CD4-positive, alpha-beta T cell treated with Interleukin-1 beta for 1 hour (primary cell): Measurements from ENCODE around the gene IL17B.

Source experiments
- DNase-seq, 2 donors: peaks; one replicate each; pipeline ENCODE4 v3.0.0-alpha.2; 2020 to 2022

Gene IL17B

DNA sequence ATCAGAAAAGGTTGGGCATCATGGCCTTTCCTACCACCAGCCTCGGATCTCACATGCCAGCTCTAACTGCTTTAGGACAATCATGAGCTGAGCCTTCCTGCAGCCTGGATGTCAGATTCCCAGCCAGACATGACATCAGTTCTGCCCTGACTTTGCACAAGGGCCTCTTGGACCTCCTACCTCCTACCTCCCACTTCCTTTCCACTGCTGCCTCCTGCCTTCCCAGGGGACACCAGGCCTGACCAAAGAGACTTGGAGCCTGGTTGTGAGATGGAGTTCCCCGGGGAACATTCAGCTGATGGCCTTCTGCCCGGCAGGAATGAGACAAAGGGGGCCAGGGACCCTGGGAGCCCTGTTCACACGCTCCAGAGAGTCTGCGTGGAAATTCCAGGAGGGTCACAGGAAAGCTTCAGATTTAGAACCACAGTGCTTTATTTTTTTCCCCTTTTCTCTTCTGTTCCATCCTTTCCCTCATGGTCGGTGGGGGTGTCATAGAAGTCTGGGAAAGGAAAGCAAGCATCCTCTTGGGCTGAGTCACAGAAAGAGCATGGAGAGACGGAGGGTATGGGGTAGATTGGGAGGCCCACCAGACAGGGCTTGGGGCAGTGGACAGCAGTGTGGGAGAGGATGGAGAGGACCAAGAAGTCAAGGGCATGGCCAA lies 35.4 kb upstream of the IL17B start:
- no peak for DNase-seq

DNA sequence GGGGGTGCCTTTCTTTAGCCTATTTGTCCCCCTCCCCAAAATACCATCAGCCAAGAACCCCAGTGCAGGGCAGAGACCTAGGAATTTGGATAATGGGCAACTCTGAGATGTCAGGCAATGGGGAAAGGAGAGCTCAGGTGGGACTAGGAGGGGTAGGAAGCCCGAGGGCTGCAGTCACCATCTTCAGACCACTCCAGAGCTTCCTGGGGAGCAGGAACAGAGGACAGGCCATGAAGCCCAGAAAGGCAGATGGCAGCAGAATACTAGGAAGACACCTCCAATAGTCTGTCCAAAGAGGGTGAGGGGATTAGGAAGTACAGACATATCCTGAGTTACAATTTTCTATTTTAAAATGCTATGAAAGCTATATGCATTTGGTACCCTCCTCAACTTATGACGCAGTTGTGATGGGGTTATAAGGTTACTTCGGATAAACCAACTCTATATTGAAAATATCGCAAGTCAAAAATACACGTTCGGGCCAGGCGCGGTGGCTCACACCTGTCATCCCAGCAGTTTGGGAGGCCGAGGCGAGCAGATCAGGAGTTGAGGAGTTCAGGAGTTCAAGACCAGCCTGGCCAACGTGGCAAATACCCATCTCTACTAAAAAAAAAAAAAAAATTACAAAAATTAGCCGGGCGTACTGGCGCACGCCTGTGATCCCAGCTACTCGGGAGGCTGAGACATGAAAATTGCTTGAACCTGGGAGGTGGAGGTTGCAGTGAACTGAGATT lies 34.6 kb upstream of the IL17B start:
- DNase-seq: no peak

DNA sequence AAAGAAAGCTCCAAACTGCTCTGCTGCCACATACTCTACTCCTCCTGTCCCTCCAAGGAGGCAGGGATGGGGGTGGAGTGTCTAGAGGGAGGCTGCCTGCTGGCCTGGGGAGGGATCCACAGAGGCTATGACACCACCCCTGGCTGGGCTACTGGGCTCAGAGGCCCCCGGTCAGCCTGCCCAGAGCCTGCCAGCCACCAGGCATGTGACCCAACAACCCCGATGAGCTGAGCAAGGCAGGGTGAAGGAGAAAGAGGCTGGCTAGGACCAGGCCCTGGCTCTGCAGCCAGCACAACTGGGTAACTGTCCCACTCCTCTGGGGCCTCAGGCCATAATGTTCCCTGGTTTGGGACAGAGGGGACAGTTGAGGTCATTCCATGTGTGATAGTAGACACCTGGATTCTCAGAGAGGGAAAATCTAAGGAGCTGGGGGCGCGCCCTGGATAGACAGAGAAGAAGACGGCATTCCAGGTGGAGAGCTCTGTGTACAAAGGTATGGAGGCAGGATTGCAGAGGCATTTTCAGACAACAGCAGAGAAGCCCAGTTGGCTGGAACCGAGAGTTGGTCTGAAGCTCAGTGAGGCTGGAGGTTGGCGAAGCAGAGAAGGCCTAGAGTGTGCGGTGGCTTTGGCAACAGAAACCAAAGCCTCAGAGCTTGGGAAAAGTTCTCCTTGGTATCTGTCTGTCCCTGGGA lies 33.8 kb upstream of the IL17B start:
- DNase-seq: no peak

DNA sequence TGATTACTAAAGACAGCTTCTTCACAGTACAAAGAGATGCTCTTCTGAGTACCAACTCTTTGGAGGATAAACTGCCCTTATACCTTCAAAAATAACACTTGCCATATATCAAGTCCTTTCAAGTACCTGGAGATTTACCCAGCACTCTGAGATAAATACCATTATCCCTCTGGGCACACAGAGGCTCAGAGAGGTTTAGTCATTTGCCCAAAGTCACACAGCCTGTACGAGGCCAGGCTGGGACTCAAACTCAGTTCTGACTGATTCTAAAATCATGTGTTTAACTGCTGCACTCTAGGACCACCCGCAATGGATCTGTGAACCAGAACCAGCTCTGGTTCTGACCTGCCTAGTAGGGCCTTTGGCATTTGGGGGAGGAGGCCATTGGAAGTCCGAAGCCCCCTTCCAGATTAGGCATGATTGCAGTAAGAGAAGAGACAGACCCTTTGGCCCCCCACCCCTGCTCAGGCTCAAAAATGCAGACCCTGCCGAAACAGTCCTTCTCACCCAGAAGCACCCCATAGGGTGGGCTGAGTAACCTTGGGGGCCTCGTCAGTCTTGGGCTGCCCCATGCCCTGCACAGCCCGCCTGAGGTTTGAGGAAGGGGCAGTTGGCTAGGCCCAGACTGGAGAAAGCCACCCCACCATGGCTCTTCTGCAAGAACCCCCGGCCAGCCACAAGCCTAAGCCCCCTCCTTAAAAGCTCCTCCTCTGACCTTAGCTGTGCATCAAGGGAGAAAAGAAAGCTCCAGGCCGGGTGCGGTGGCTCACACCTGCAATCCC lies 32.8 kb upstream of the IL17B start:
- no peak for DNase-seq

DNA sequence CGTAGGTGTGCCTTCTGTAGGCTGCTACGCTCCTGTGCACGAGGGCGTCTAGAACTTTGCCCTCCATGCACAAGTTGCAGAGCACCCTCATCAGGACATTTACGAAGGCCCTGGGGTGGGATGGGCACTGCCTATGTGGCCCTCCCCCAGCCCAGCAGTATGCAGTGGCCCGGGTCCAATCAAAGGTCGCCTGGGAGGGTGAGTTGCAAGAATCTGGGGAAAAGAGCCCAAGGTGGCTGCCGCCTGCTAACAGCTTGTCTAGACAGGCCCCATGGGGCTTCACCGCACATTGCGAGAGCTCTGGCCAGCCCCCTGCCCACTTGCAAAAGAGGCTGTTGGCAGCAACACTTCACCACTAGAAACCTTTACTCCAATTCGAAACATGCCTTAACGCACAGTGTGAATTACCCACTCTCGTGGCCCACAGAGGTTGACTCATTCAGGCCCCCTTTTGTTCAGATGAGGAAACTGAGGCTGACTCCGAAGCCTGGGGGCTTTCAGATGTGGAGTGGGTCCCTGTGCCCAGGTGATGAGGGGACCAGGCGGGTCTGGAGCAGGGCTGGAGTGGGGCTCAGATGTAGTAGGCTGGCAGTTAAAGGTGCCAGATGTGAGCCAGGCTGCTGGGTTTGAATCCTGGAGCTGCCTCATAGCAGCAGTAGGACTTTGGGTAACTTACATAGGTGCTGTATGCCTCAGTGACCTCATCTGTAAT lies 31.8 kb upstream of the IL17B start:
- DNase-seq: no peak

DNA sequence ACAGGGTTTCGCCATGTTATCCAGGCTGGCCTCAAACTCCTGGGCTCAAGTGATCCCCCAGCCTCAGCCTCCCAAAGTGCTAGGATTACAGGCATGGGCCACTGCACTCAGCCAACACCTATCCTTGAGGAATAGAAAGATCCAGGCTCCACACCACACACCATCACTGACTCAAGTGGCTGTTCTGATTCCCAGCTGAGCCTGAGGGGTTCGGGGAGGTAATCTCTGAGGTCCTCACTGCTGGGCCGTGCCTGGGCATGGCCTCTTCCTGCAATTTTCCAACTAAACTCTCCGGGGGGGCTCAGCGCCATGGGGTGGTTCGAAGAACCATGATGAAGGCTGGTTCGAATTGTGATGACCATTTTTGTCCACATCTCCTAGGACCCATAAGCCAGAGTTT lies 31.0 kb upstream of the IL17B start:
- no peak for DNase-seq

DNA sequence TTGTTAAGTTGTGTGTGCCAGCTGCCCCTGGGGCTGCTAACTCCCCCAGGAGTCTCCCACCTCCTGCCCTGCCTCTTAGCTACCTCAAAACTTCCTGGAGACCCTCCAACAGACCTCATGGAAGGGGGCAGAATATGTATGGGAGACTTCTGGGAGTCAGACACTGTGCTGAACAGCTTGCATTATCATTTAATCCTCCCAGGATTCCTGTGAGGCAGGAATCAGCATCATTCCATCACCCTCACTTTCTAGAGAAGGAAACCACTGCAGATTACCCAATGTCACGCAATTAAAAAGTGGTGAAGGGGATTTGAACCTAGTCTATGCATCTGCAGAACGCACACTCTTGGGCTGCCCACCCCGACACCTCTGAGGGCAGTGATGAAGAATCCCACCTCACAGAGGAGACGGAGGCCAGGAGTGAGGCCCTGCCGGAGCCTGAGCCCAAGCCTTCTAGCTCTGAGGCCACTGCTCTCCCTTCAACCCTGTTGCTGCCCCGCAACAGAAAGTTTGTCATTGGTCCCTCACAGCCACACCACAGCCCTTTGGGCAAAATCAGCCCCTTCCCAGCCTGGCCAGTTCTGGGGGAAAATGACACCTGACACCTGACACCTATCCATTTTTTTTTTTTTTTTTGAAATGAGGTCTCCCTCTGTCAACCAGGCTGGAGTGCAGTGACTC lies 30.3 kb upstream of the IL17B start:
- no peak for DNase-seq

DNA sequence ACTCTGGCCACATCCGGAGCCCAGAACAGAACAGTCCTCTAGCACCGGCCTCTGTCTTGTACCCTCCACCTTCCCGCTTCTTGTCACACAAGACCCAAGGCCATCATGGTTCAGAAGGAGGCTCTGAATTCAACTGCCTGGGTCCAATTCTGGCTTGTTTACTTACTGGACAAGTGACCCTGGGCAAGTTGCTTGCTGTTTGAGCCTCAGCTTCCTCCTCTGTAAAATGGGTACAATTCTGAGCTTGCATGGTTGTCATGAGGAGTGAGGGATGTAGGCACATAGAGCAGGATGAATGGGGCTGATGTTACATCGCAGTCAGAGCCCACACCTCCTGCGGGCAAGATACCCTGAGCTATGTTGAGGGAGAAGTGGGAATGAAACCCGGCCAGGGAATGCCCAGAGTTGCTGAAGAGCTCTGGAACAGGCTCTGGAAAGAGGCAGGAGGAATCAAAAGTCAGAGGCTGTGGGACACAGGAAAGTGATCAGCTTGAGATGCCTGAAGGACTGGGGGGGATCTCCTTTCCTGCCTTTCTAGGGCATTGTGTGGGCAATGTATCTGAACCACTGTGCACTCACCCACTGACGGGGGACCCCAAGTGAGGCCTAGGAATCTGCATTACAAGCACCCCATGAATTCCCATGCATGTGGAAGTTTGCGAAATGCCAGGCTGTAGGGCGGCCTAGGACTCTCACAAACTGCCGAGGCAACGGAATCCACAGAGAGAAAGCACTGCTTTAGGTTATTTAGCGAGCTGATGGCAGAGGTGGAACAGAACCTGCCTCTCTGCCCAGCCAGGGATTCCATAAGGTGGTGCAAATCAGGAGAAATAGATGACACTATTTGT lies 29.4 kb upstream of the IL17B start:
- no peak for DNase-seq

DNA sequence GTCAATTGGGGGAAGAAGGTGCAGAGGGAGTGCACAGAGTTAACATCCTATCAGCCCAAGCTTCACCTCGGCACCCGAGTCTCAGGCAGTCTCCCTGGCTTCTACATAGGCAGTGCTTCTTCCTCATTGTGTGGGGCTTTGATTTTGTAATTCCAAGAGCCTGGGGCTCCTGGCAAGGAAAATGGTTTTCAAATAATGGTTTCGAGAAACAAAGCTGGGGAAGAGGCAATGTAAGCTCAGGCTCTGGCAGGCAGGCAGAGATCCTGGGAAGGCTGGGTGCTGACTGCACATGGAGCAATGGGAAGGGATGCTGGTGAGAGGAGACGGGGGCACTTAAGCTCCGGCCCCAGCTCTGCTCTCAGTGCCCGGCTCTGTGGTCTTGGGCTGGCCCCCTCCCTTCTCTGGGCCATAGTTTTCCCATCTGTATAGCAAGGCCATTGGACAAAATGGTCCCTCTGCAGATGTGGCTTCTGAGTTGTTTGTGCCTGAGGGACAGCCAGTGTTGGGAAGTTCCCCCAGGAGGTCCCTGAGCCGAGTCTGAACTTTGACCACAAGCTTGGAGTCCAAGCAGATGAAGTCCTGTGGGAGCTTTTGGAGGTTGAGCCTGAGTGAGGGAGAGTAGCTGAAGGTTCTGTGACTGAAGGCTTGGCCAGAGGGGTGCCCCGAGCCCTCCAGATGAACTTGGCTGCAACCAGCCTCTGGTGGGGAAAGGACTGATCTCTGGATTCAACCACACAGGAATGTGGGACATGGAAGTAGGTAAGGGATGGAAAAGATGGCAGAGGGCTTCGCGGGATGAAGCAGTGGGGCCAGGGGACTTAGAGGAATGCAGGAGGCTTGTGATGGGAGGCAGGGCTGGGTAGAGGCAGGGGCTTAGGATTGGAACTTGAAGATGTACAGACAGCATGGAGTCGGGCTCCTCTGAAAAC lies 28.5 kb upstream of the IL17B start:
- no peak for DNase-seq

DNA sequence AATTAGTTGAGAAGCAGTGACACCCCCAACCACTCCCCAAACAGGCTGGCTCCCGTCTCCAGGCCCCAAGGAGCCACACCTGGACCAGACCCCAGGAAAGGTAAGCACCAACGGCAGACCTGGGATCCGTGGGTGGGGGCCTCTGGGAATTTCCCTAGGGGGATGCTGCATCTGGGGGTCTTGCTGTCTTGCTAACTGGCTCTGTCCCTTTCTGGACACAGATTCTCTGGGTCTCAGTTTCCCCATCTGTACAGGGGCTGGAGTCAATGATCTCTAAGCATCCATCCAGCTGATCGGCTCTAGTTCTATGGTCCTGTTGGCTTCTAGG lies 27.9 kb upstream of the IL17B start:
- DNase-seq: no peak

DNA sequence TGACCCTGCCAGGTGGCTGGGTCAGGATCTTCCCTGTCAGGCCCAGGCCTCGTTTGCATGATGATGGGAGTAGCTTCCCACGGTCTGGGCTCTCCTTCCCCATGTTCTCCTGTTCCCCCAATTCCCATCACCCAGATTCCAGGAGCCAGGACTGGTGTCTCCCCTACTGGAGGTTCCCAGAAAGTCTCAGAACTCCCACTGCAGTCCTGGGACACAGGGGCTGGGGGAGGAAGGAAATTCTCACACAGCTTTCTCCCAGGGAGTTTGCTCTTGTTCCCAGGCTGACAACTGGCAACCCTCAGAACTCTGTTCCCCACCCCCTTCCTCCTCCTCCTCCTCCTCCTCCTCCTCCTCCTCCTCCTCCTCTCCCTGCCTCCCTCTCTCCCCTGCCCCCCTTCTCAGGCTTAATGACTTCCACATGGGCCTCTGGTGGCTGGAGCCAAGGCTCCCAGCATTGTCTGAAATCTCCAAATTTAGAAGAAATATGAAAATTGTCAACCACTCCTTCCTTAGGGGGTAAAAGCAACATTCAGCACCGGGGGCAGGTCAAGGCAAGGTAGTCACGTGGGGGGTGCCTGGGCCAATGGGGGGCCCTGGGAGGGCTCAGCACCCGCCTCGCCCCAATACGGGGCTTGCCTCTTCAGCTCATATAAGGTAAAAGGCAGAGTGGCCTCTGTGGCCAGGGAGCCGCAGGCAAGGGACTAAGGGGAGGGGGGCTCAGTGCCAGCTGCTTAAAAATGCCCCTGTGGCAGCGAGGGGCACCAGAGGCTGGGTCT lies 27.3 kb upstream of the IL17B start:
- no peak for DNase-seq

DNA sequence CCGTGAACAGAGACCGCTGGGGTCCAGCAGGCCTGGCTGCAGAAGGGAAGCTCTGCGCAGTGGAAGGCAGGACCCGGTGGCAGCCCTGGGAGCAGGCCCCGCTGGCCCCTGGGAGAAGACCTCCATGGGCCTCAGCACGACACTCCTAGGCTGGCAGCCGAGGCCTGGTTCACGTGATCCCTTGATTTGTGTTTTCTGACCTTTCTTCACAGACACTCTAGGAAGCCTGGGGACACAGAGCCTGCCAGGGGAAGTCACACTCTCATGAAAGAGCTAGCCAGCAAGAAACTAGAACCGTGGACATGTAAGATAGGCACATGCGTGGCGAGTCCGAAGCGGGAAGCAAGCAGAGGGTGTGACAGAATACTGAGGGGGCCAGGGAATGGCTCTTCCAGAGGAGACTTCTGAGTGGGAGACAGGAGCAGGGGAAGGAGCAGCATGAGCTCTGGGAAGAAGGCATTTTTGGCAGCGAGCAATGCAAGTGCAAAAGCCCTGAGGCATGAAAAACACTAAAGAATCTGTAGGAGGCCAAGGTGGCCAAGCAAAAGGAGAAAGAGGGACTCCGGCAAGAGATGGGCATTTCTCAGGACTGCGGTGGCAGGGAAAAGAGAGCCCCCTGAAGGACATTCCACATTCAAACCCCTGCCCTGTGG lies 26.6 kb upstream of the IL17B start:
- no peak for DNase-seq

DNA sequence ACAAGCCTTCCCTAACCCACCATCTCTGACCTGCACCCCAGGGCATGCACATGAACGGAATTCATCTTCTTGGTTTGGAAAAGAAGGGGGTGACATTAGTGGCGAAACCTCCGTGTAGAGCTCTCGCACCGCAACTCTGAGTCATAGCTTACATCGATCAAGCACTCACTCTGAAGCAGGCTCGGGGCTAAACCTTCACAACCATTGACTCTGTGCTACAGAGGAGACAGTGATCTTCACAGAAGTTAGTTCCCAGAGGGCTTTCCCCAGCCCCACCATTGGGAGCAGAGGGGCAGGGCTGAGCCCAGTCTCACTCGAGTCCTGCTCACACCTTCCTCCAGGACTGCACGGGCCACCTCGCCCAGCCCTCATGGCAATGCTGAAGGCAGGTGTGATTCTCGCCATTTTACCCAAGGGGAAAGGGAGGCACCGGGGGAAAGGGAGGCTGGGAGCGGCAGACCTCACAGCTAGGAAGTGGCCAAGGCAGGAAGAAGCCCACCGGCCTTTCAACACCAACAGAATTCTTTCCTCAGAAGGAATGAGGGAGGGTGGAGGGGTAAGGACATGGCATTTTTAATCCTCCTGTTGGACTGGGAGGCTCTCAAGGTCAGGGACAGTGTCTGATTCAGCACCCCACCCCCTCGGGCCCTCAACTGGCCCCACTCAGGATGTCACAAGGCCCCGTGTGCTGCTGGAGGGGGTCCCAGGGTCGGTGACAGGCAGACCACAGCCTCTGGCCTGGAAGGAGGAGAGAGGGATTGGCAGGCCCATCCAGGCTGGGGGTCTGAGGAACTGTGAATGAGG lies 25.9 kb upstream of the IL17B start:
- DNase-seq: no peak

DNA sequence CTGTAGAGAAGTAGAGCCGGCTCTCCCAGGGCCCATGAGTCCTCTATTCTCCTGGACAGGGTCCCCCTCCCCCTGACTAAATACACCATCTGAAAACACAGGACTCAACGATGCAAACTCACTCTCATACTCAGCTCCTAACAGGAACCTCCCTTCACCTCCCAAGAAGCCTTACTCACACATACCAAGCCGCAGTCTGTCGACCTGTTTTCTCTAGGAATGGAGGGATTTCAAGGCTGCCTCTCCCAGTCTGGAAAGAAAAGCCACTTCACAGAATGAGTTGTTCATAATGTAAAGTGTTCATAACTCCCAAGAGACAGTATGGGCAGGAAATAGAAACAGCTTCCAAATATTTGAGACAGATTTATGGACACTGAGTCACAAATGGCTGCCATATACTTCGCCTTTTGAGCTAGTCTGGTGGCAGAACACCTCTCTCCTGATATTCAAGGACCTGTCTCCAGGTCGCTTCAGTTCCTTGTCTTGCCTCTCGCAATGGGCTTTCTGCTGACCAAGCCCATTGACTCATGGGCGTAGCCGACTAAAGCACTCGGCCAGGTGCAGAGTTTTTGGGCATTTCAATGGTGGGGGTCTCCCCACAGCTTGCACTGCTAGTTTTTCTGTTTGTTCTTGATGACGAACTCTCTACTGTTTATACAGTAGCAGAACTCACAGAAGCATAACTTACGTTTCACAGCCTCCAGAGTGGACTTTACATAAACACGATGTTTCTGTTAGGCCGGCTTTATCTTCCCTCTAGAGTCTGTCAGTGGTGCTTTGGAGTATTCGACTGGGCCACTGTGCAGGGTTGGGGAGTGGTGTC lies 25.0 kb upstream of the IL17B start:
- no peak for DNase-seq

DNA sequence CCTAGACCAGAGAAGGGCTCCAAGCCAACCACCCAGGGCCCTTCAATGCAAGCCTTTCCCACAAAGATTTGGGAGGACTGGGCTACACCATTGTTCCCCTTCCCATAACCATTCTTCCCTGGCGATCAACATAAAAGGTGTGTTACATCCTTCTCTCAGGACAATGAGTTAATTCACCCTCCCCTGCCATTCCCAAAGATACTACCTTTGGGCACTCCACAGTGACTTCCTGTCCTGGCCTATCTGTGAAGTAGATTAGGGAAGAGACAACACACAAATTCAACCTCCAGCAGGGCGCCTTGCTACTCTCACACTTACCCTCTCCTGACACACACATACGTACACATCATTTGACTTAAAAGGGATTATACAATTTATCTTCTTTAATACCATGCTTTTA lies 23.2 kb upstream of the IL17B start:
- DNase-seq: no peak

DNA sequence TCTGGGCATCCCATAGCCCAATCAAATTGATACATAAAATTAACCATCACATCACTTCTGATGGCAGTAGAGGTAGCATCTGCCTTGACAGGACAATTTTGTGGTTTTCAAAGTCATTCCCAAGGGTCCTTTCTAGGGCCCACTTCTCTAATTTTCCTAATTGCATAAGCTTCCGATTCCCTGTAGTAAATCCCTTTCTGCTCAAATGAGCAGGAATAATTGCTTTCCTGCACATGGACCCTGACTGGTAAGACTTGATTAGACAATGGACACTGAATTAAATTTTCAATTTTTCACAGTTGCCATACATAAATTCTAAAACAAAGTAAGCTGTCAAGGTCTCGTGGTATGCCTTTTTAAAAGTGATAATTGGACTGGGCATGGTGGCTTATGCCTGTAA lies 22.0 kb upstream of the IL17B start:
- no peak for DNase-seq

DNA sequence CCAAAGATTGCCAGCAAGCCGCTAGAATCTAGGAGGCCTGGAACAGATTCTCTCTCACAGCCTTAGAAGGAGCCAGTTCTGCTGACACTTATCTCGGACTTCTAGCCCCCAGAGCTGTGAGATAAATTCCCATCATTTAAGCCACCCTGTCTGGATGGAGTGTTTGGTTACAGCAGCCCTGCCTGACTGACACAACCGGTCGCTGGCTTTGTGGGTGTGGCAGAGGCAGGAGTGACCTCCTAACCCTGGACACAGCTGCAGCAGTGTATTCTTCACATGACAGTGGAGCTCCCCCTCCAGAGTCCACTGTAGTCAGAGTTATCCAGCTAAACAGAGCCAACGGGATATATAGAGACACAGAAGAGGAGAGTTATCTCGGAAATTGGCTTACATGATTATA lies 21.2 kb upstream of the IL17B start:
- DNase-seq: no peak
